ENCODE data around the gene RTN4R.

The RTN4R gene

DNA sequence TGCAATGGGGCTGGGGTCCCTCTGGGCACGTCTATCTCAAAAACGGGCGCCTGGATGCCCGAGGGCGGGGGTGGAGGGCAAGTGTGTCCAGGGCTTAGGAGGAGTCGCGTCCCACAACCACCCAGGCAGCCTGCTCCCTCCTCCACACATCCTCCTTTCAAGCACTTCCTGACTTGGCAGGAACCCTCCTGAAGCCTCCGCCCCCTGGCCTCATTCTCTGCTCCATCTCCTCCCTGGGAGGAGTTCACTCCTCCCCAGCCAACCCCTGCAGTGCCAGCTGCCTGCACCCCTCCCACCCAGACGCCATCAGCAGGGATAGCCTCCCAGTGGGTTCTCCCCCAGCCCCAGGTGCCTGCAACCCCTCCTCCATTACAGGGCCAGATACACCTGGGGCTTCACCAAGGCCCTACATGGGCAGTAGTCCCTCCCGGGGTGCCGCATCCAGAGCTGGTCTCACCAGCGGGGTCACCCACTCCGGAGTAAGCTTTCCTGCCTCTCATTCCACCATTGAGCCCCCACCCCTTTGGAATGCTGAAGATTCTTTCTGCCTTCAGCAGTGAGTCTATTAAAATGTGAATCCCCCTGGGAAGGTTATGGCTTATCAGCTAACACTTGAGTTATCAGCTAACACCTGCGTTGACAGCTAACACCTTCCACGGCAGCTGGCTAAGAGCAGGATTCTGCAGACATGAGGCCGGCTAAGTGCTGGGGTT, 24.4 kb downstream of the RTN4R start:
- Mint-ChIP-seq H3K36me3 (ENCODE audit: low read depth) (no peaks in the 10 kb centered on the region), H3K27me3 (ENCODE audit: low read depth) (peaks cover 8% of the 10 kb centered on the region), H3K9me3 (no peaks in the 10 kb centered on the region), H3K4me1 (peaks cover 52% of the 10 kb centered on the region), H3K27ac (peak overlapping the region; percentile 90 to 98 (median 96)), H3K4me3 (peak overlapping the region; percentile 51 to 66 (median 61))
- no peak for TF ChIP-seq CTCF (IDR thresholded peaks at IDR 0.05; ENCODE audit: unreplicated experiment in 3 of 3)

DNA sequence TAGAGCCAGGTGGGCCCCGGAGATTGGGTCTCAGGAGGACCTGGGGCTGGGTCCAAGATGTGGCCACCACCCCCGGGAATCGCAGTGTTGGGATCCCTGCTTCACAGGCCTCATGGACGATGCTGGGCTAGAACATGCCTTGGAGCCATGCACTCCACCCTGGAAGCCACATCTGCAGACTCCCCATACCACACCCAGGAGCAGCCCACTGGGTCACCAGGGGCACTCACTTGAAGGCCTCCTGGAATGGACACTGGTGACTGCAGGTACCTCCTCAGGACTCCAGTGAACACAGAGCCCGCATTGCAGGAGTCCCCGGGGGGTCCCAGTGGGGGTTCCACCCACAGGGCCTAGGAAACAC, 25.0 kb downstream of the RTN4R start:
- H3K4me1 Mint-ChIP-seq: peaks cover 56% of the 10 kb centered on the region
- peak overlapping the region; percentile 90 to 98 (median 96) for H3K27ac Mint-ChIP-seq
- H3K27me3 Mint-ChIP-seq (ENCODE audit: low read depth): peaks cover 8% of the 10 kb centered on the region
- TF ChIP-seq CTCF (IDR thresholded peaks at IDR 0.05; ENCODE audit: unreplicated experiment in 3 of 3): no peak
- no peaks in the 10 kb centered on the region for H3K36me3 Mint-ChIP-seq (ENCODE audit: low read depth)
- H3K9me3 Mint-ChIP-seq: no peaks in the 10 kb centered on the region
- H3K4me3 Mint-ChIP-seq: no peak overlapping the region

GRCh38 chr22:20242393-20243175, 25.5 kb downstream of the RTN4R start:
- no peak for TF ChIP-seq CTCF (IDR thresholded peaks at IDR 0.05; ENCODE audit: unreplicated experiment in 3 of 3)
- no peaks in the 10 kb centered on the region for H3K36me3 Mint-ChIP-seq (ENCODE audit: low read depth)
- peaks cover 8% of the 10 kb centered on the region for H3K27me3 Mint-ChIP-seq (ENCODE audit: low read depth)
- H3K4me3 Mint-ChIP-seq: peak overlapping the region in 2 of 3 experiments; percentile 23 to 38
- H3K4me1 Mint-ChIP-seq: peaks cover 57% of the 10 kb centered on the region
- no peaks in the 10 kb centered on the region for H3K9me3 Mint-ChIP-seq
- peak overlapping the region; percentile 90 to 98 (median 96) for H3K27ac Mint-ChIP-seq

- Mint-ChIP-seq H3K9me3 (no peaks in the 10 kb centered on the region), H3K4me3 (peak overlapping the region in 1 of 3 experiments; percentile 38), H3K27ac (peak overlapping the region; percentile 86 to 95 (median 92)), H3K36me3 (ENCODE audit: low read depth) (no peaks in the 10 kb centered on the region), H3K4me1 (peaks cover 59% of the 10 kb centered on the region), H3K27me3 (ENCODE audit: low read depth) (peaks cover 8% of the 10 kb centered on the region)
- no peak for TF ChIP-seq CTCF (IDR thresholded peaks at IDR 0.05; ENCODE audit: unreplicated experiment in 3 of 3)
Observed at GRCh38 chr22:20241579-20242392, 26.3 kb downstream of the RTN4R start.

DNA sequence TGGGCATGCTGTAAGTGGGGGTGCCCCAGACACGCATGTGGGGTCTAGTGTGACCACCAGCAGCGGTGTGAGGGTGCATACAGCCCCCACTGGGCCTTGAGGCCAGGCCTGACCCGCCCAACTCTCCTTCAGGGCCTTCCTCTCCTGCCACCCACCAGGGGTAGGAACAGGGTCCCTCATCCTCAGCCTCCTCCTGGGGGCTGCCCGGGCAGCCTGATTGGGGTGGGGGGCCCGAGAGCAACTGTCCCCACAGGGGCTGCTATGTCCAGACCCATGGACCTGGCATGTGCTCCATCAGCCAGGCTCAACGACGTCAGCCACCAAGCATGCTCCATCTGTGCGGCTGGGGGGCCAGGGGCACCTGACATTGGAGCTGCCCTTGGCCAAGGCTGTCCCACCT, 27.2 kb downstream of the RTN4R start:
- H3K4me3 Mint-ChIP-seq: no peak overlapping the region
- peaks cover 62% of the 10 kb centered on the region for H3K4me1 Mint-ChIP-seq
- H3K9me3 Mint-ChIP-seq: no peaks in the 10 kb centered on the region
- peaks cover 8% of the 10 kb centered on the region for H3K27me3 Mint-ChIP-seq (ENCODE audit: low read depth)
- H3K27ac Mint-ChIP-seq: peak overlapping the region; percentile 86 to 95 (median 92)
- no peaks in the 10 kb centered on the region for H3K36me3 Mint-ChIP-seq (ENCODE audit: low read depth)
- no peak for TF ChIP-seq CTCF (IDR thresholded peaks at IDR 0.05; ENCODE audit: unreplicated experiment in 3 of 3)
